HG03460 (cell line): ENCODE measurements around the gene KCNMA1.
A peak's percentile ranks its signal among the peaks of the same experiment; 100 is the strongest.
"Not testable (repeated sequence)": the region's sequence is repeated elsewhere in the genome, so short reads cannot be mapped to it uniquely, and the experiment has no call there.

ENCODE experiments used
- ATAC-seq: cut with Tn5 transposase; IDR thresholded peaks from one replicate; pipeline ENCODE4 v1.9.1; 2021; ENCODE audit not compliant: unreplicated experiment

KCNMA1 gene

GRCh38 chr10:77637532-77638320 is at the start of gene KCNMA1:
Gene KCNMA1 (minus strand): TSS chr10:77637808.
- ATAC-seq = no peak

DNA sequence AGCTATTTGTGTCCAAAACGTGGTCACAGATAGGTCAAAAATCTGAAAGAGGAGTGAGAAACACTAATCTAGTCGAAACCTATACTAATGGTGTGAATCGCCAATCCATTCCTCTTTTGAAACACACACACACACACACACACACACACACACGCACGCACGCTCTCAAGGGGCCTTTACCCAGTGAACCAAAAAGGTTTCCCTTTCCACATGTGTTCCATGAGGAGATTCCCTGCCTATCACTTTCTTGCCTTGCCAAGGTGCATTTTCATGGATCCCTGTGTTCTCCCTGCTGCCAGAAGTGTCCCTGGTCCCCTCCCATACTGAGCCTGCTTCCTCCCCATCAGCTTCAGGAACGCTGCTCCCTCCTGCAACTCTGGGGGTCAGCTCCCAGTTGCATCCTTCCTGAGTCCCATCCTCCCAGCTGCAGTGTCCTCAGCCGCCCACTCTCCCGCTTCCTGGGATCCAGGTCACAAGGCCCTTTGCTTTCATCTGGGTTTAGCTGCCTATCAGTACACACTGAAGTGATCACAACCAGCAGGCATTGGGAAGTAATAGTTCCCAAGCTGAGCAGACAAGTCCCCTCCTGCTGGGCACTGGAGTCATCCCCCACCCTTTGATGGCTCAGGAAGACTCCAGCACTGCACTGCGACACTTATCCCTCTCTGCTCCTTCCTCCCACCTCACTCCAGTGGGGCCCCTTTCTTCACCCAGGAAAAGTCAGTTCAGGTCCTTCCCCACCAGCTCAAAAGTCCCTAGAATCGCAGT is 49.2 kb upstream of the KCNMA1 start:
- no peak for ATAC-seq

- no peak for ATAC-seq
These were observed 48.5 kb upstream of the KCNMA1 start for GRCh38 chr10:77686096-77686495.

DNA sequence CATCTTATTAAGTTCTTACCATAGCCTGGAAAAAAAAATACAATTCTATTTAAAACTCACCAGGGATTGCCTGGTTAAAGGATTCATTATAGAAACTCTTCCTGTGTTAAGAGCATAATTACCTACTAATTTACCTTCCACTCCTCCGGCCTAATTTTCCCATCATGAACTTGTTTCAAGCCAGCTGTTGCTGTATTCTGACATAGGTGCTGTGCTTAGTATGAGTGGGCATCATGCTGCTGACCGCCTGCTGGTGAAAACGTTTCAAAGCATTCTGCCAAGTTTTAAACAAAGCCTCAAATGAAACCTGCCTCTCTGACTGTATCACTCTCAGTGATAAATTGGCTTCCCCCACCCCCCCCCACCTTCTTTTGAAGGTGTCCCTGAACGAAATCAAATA is 47.8 kb upstream of the KCNMA1 start:
- ATAC-seq = no peak

DNA sequence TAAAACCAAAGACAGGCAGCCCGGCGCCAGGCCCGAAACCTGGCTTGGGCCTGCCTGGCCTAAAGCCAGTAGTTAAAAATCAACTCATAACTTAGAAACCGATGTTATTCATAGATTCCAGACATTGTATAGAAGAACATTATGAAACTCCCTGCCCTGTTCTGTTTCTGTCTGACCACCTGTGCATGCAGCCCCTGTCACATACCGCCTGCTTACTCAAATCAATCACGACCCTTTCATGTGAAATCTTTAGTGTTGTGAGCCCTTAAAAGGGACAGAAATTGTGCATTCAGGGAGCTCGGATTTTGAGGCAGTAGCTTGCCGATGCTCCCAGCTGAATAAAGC is 45.5 kb upstream of the KCNMA1 start:
- not testable (repeated sequence) for ATAC-seq

DNA sequence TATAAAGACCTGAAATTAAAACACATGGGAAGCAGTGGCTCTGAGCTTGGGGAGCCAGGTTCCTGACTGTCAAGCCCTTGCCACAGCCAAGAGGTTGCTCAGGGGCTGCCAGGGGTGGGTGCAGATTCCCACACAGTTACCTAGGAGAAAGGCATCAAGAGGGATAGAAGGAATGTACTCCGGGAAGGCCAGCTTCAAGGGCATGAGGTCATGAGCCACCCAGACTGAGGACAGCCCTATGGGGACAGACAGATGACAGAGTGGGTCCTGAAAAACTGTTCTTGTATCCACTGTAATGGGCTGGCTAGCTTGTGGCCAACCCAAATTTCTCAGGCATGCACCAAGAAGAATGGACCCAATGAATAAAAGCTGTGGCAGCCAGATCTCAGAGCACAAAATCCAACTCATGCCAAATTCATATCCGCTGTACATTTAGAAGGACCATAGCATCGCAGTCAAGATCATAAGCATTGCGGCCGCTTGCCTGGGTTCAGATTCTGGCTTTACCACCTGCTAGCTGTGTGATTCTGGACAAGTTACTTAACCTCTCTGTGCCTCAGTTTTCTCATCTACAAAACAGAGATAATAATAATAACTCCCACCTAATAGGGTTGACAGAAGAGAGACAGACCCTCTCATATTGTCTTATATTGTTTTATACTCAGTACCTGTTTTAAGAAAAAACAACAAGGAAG is 44.9 kb upstream of the KCNMA1 start:
- ATAC-seq = no peak

DNA sequence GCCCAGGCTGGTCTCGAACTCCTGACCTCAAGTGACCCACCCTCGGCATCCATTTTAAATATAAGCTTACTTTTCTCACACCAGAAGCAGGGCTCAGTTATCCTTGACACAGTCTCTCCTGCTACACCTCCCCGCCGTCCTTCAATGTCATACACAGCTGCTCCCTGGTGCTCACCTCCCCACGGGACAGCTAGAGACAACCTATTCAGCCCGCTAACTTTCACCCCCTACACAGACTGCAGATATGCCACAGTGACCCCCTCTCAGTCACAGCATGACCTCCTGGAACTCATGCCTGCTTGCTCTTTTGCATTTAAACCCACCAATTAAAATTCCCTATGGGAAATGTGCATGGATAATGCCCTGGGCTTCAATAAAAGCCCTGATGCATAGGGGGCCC is 44.2 kb upstream of the KCNMA1 start:
- no peak for ATAC-seq

DNA sequence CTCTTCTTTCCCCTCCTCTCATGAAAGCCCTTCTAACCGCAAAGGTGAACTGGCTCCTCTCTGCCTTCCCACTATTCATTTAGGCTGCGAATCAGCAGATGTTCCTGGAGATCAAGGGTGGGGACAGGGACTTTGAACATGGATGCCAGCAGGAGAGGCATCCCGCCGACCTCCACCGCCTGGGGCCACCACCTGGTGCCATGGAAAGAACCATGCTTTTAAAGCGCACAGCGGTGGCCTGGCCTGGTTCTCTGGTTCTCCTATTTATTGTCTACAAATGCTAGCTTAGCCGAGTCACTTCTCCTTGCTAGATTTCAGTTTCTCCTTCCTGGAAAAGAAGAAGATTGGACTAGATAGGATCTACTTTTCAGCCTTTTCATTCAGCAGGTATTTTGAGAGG is 43.2 kb upstream of the KCNMA1 start:
- ATAC-seq = no peak

GRCh38 chr10:77680065-77680464 is 42.5 kb upstream of the KCNMA1 start:
- ATAC-seq = no peak

DNA sequence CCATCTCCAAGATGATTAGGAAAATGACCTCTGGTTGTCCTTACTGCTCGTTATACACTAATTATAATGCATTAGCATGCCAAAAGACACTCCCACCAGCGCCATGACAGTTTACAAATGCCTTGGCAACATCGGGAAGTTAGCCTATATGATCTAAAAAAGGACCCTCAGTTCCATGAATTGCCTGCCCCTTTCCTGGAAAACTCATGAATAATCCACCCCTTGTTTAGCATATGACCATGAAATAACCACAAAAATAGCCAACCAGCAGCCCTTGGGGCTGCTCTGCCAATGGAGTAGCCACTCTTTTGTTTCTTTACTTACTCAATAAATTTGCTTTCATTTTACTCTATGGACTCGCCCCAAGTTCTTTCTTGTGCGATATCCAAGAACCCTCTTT is 41.6 kb upstream of the KCNMA1 start:
- ATAC-seq = no peak

- no peak for ATAC-seq
These were observed 40.5 kb upstream of the KCNMA1 start for GRCh38 chr10:77678146-77678545.

DNA sequence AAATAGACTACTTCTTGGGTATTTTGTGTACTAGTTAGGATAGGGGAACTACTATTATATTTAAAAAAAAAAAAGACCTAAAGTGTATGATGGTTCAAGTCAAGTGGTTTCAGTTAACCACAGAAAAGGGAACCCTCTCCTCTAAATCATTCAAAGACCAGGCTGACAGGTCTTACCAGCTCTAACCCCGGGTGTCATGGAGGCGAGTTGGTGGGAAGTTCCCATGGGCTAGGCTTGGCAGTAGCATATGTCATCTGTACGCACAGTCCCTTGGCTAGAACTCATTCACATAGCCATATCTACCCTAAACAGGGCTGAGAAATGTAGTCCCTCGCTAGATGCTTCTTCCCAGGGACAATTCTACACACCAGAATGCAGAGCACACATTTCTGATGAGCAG is 37.7 kb upstream of the KCNMA1 start:
- no peak for ATAC-seq

GRCh38 chr10:77673515-77674140 is 36.0 kb upstream of the KCNMA1 start:
- no peak for ATAC-seq

GRCh38 chr10:77673101-77673500 is 35.5 kb upstream of the KCNMA1 start:
- no peak for ATAC-seq

GRCh38 chr10:77671594-77672252 is 34.1 kb upstream of the KCNMA1 start:
- ATAC-seq = no peak

DNA sequence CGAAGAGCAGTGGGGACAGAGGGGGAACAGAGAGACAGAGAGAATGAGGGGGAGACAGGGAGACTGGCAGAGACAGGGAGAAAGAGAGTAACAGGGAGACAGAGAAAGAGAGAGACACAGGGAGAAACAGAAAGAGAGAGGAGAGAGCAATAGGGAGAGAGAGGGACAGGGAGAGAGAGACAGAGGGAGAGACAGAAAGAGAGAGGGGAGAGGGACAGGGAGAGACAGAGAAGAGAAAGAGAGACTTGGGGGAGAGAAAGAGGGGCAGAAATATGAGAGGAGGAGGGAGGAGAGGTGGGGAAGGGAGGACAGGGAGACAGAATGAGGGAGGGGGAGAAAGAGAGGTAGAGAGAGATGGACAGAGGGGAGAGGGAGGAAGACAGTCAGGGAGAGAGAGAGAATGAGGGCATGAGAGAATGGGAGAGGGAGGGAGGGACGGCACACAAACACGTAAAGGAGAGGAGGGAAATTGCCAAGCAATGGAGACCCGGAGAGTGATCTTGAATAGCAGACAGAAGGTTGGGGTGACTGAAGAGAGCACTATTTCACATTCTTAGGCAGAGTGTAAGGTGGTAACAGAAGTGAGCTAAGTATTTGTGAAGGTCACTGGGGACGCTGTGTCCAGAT is 33.3 kb upstream of the KCNMA1 start:
- ATAC-seq = no peak

DNA sequence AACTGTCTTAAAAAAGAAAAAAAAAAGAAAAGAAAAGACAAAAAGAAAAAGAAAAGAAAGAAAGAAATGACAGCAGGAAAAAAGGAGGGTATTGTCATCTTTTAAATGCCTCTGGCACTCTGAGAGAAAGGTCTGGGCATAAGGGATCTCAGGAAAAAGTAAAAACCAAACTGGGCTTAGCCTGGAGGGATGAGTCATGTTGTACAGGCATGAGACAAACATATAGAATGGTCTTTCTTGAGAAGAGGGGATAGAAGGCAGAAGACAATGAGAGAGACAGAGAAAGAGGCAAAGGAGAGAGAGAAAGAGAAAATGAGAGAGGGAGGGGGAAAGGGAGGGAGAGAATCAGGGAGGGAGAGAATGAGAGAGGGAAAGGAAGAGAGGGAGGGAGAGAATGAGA is 32.3 kb upstream of the KCNMA1 start:
- ATAC-seq = no peak

- ATAC-seq = peak; percentile 75
These were observed 30.1 kb upstream of the KCNMA1 start for GRCh38 chr10:77667426-77668324.

DNA sequence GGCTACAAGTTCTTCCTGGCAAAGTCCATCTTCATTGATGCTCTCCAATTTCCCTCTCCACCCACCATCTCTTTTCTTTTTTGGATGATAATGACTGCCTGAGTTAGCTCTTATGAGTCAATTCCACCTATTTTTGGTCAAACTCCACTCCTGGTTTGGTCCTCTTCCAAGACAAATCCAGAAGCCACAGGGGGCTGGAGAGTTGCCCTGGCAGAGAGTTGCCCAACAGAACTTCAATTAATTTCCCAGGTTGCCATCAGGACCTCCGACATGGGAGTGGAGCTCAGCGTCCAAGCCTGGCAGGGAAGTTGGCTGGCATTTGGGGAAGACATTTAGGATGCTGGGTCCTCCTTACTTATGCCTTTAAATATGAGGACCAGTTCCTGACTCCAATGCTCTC is 29.2 kb upstream of the KCNMA1 start:
- ATAC-seq = no peak

DNA sequence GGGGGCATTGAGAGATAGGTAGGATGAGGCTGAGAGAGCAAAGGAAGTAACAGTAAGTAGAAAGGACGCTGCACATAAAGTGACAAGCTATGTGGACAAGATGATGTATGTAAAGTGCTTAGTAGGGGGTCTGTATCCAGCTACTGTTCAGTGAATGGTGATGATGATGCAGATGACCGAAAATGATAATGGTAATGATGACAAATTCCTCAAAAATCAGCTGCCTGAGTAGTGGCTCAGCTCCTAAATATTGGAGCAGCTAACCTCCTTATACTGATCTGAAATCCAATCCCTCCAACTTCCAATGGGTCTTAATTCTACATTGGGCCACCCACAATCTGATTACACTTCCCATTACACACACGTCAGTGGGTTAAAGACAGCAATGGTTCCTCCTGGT is 27.1 kb upstream of the KCNMA1 start:
- no peak for ATAC-seq
